Prostate gland (tissue), 2 donors: ENCODE data around the gene GIT1. TPM values are rescaled to one million over a fixed set of nuclear protein-coding genes. Genes with fewer than 3 reads are reported as not detected.

ENCODE experiments used
- DNase-seq: peaks from one replicate; pipeline ENCODE4 v3.0.0-alpha.2; 2019; ENCODE audit warnings: low spot score
- H3K27ac ChIP-seq, 2 donors: fragments of 200-600 bp; sonication (generic); 2 replicates each; pipeline ENCODE4 v1.5.1; 2017 to 2019
- H3K27me3 ChIP-seq: fragments of 200-600 bp; sonication (generic); replicated peaks from 2 replicates; pipeline ENCODE4 v1.5.1; 2019; ENCODE audit not compliant: insufficient read depth
- H3K36me3 ChIP-seq, 2 donors: fragments of 200-600 bp; sonication (generic); 1 replicate in 1 of 2; 2 replicates in 1 of 2; pipeline versions ENCODE4 v1.5.1 to v1.8.1; 2017 to 2019
- H3K4me1 ChIP-seq: fragments of 200-600 bp; sonication (generic); replicated peaks from 2 replicates; pipeline ENCODE4 v1.5.1; 2019
- H3K4me3 ChIP-seq, 2 donors: fragments of 200-600 bp; sonication (generic); 2 replicates each; pipeline ENCODE4 v1.5.1; 2017 to 2019
- H3K9me3 ChIP-seq: fragments of 200-600 bp; sonication (generic); 2 replicates; pipeline ENCODE4 v1.5.1; 2017
- POLR2A ChIP-seq: fragments of 450-650 bp; IDR thresholded peaks from one replicate; pipeline ENCODE4 v1.6.1; 2016; ENCODE audit warnings: antibody characterized with exemption, mild to moderate bottlenecking
- POLR2AphosphoS5 ChIP-seq: sonication (generic); formaldehyde crosslinking; IDR thresholded peaks from one replicate; pipeline ENCODE4 v1.6.1; 2017; ENCODE audit warnings: antibody characterized with exemption
- WGBS: methylation state at CpG from one replicate; pipeline ENCODE4 v1.1.5; 2018; 5-methylcytosine and 5-hydroxymethylcytosine counted together
- intact Hi-C: fragments of 100-400 bp; cut with DNase I; formaldehyde crosslinking; loops from one replicate; pipeline ENCODE4 v1.14.2; 2022
- total RNA-seq, 2 donors: library from RNA; depleted of rRNA; stranded (reverse); fragments of >200 nt; gene quantifications; one replicate each; pipeline ENCODE4 v1.1.0, GENCODE V29; 2016
- TF ChIP-seq, protein P1 (sequence below), 4 experiments: fragments of 200-600 bp in 2 of 4; fragments of 450-650 bp in 2 of 4; sonication (generic) in 2 of 4; IDR thresholded peaks; 1 replicate in 3 of 4; 2 replicates in 1 of 4; pipeline ENCODE4 v1.5.1; 2016 to 2019; ENCODE audit warnings: antibody characterized with exemption in 4 of 4, mild to moderate bottlenecking in 2 of 4, moderate library complexity in 2 of 4

Gene GIT1
- total RNA-seq, 2 donors from 2014 or later: 29.1 to 86.9 TPM

GRCh38 chr17:29610395-29610794, 20.9 kb upstream of the GIT1 start:
- no peaks in the 10 kb centered on the region for H3K36me3 ChIP-seq
- intact Hi-C loops: no loop called here
- H3K27ac ChIP-seq: no peak overlapping the region
- no peak for TF ChIP-seq POLR2A
- TF ChIP-seq POLR2AphosphoS5: no peak
- TF ChIP-seq, protein P1, sequence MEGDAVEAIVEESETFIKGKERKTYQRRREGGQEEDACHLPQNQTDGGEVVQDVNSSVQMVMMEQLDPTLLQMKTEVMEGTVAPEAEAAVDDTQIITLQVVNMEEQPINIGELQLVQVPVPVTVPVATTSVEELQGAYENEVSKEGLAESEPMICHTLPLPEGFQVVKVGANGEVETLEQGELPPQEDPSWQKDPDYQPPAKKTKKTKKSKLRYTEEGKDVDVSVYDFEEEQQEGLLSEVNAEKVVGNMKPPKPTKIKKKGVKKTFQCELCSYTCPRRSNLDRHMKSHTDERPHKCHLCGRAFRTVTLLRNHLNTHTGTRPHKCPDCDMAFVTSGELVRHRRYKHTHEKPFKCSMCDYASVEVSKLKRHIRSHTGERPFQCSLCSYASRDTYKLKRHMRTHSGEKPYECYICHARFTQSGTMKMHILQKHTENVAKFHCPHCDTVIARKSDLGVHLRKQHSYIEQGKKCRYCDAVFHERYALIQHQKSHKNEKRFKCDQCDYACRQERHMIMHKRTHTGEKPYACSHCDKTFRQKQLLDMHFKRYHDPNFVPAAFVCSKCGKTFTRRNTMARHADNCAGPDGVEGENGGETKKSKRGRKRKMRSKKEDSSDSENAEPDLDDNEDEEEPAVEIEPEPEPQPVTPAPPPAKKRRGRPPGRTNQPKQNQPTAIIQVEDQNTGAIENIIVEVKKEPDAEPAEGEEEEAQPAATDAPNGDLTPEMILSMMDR (IDR thresholded peaks at IDR 0.05): no peak
- H3K9me3 ChIP-seq: no peaks in the 10 kb centered on the region
- H3K4me1 ChIP-seq: peaks cover 5% of the 10 kb centered on the region
- no peak for DNase-seq
- 91% methylated on average over 3 of the region's 3 CpGs for WGBS
- H3K4me3 ChIP-seq: no peak overlapping the region
- no peaks in the 10 kb centered on the region for H3K27me3 ChIP-seq

DNA sequence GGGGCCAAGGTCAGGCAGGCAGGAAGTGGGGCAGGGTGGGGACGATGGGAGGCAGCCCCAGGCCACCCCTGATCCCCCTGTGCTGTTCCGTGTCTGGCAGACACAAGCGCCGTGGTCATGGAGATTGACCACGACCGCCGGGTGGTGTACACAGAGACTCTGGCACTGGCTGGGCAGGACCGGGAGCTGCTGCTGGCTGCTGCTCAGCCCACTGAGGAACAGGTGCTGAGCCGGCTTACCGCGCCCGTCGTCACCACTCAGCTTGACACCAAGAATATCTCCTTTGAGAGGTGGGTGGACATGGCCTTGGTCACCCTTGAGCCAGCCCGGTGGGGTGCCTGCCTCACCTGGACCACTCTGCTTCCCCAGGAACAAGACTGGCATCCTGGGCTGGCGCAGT, 19.5 kb upstream of the GIT1 start:
- H3K4me1 ChIP-seq: peaks cover 2% of the 10 kb centered on the region
- TF ChIP-seq POLR2A: no peak
- TF ChIP-seq, protein P1 (IDR thresholded peaks at IDR 0.05): no peak
- no peak for TF ChIP-seq POLR2AphosphoS5
- DNase-seq: no peak
- H3K27ac ChIP-seq: no peak overlapping the region
- 89% methylated on average over 15 of the region's 15 CpGs for WGBS
- no peaks in the 10 kb centered on the region for H3K36me3 ChIP-seq
- no peak overlapping the region for H3K4me3 ChIP-seq
- no peaks in the 10 kb centered on the region for H3K9me3 ChIP-seq
- no peaks in the 10 kb centered on the region for H3K27me3 ChIP-seq
- intact Hi-C loops: no loop called here

DNA sequence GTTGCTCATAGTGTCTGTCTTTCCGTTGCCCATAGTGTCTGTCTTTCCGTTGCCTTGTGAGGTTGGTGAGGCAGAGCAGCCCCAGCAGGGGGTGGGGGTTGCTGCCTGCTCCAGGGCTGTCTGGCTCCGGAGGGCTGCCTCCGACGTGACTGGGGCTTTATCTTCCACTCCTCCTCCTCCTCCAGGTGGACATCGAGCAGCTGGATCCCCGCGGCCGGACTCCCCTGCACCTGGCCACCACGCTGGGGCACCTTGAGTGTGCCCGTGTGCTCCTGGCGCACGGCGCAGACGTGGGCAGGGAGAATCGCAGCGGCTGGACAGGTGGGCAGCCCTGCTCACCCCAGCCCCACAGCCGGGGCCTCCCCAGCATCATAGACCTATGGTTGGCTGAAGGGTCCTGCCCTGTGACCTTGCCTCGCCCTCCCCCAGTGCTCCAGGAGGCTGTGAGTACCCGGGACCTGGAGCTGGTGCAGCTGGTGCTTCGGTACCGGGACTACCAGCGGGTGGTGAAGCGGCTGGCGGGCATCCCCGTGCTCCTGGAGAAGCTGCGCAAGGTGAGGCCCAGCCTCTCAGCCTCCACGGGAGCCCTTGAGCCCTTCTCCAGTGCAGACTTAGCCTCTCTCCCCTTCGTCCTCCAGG, 18.2 kb upstream of the GIT1 start:
- Histone ChIP-seq H3K36me3 (no peaks in the 10 kb centered on the region), H3K27me3 (no peaks in the 10 kb centered on the region), H3K4me1 (no peaks in the 10 kb centered on the region), H3K27ac (no peak overlapping the region), H3K9me3 (no peaks in the 10 kb centered on the region), H3K4me3 (no peak overlapping the region)
- 90% methylated on average over 29 of the region's 29 CpGs for WGBS
- no peak for DNase-seq
- TF ChIP-seq POLR2A (no peak), POLR2AphosphoS5 (no peak)
- TF ChIP-seq, protein P1 (IDR thresholded peaks at IDR 0.05): no peak
- intact Hi-C loops: no loop called here

DNA sequence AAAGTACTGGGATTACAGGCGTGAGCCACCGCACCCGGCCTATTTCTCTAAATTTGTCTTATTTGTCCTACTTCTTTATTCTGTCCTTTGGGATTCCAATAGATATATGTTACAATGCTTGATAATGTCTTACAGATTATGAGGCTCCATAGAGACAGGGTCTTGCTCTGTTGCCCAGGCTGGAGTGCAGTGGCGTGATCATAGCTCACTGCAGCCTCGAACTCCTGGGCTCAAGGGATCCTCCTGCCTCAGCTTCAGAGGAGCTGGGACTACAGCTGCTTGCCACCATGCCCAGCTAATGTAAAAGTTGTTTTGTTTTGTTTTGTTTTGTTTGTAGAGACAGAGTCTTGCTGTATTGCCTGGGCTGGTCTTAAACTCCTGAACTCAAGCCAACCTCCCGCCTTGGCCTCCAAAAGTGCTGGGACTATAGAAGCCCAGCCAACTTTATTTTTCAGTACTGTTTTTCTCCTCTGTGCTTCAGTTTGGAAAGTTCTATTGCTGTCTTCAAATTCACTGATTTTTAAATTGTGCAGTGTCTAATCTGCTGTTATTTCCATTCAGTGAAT, 13.7 kb upstream of the GIT1 start:
- no peak for TF ChIP-seq POLR2AphosphoS5
- no peak for TF ChIP-seq POLR2A
- TF ChIP-seq, protein P1 (IDR thresholded peaks at IDR 0.05): no peak
- intact Hi-C loops: no loop called here
- 98% methylated on average over 6 of the region's 6 CpGs for WGBS
- no peaks in the 10 kb centered on the region for H3K27me3 ChIP-seq
- no peak overlapping the region for H3K27ac ChIP-seq
- H3K4me3 ChIP-seq: no peak overlapping the region
- H3K4me1 ChIP-seq: no peaks in the 10 kb centered on the region
- H3K36me3 ChIP-seq: no peaks in the 10 kb centered on the region
- H3K9me3 ChIP-seq: no peaks in the 10 kb centered on the region
- DNase-seq: no peak
